K562 (cell line): ENCODE measurements around the gene GART. TPM values are rescaled to one million over a fixed set of nuclear protein-coding genes. Genes with fewer than 3 reads are reported as not detected.

ENCODE experiments used
- CHCHD3 ChIP-seq: fragments of 250-450 bp; sonication (Bioruptor Pico); IDR thresholded peaks from 2 replicates; pipeline ENCODE4 v2.1.2; 2022; ENCODE audit warnings: mild to moderate bottlenecking
- EP400 ChIP-seq: fragments of 450-650 bp; IDR thresholded peaks from 2 replicates; pipeline ENCODE4 v1.6.1; 2017; ENCODE audit warnings: antibody characterized with exemption, mild to moderate bottlenecking, moderate library complexity
- FOXA3 ChIP-seq, 2 experiments: fragments of 450-650 bp in 1 of 2; sonication (generic) in 1 of 2; formaldehyde crosslinking; IDR thresholded peaks in 1 of 2; conservative IDR thresholded peaks in 1 of 2; 2 replicates each; pipeline versions ENCODE4 v1.4.0 to v1.8.0; 2020 to 2022; ENCODE audit warnings: mild to moderate bottlenecking in 2 of 2, missing genetic modification reagents in 1 of 2
- FOXJ3 ChIP-seq: sonication (generic); formaldehyde crosslinking; IDR thresholded peaks from 2 replicates; pipeline ENCODE4 v1.4.0; 2020; ENCODE audit warnings: mild to moderate bottlenecking, missing genetic modification reagents
- HCFC1 ChIP-seq: IDR thresholded peaks from 2 replicates; pipeline ENCODE4 v1.6.1; 2012; ENCODE audit warnings: low read depth, low read length, improper control_type of control experiment
- POLR2B ChIP-seq: fragments of 450-650 bp; IDR thresholded peaks from 2 replicates; pipeline ENCODE4 v1.6.1; 2018; ENCODE audit warnings: low read depth; ENCODE audit not compliant: partially characterized antibody
- RUNX1 ChIP-seq: sonication (generic); IDR thresholded peaks from 2 replicates; pipeline ENCODE4 v1.6.1; 2016; ENCODE audit warnings: antibody characterized with exemption, low read depth
- STAG1 ChIP-seq: sonication (generic); formaldehyde crosslinking; IDR thresholded peaks from 2 replicates; pipeline ENCODE4 v1.5.0; 2020; ENCODE audit warnings: missing genetic modification reagents, borderline replicate concordance
- ZNF174 ChIP-seq: fragments of 250-450 bp; sonication (Bioruptor Pico); IDR thresholded peaks from 2 replicates; pipeline ENCODE4 v1.4.0; 2020; ENCODE audit warnings: mild to moderate bottlenecking
- ZNF212 ChIP-seq: fragments of 450-650 bp; formaldehyde crosslinking; IDR thresholded peaks from 2 replicates; pipeline ENCODE4 v1.4.0; 2020; ENCODE audit warnings: mild to moderate bottlenecking
- ZNF408 ChIP-seq: fragments of 250-450 bp; sonication (Bioruptor Pico); IDR thresholded peaks from 2 replicates; pipeline ENCODE4 v1.4.0; 2020; ENCODE audit warnings: low read depth, mild to moderate bottlenecking, moderate library complexity
- polyA plus RNA-seq, 8 experiments: library from polyadenylated mRNA; depleted of rRNA in 4 of 8; stranded (reverse) in 5 of 8; unstranded in 3 of 8; fragments of >200 nt; fragmentation: Nextera tagmentation in 2 of 8; fragmentation: Illumina TruSeq in 1 of 8; extraction: Ambion mirVana in 2 of 8; extraction: Trizol in 1 of 8; gene quantifications; 2 replicates each; pipeline versions ENCODE4 v1.2.1 to v1.2.3, GENCODE V29; 2011 to 2014; ENCODE audit warnings: inconsistent platforms in 1 of 8, missing spikeins in 1 of 8
- total RNA-seq, 7 experiments: library from RNA; depleted of rRNA in 6 of 7; stranded (reverse); fragments of >200 nt in 6 of 7; fragmentation: Illumina TruSeq in 2 of 7; extraction: Trizol in 2 of 7; gene quantifications; 2 replicates each; pipeline versions ENCODE4 v1.2.1 to v1.2.3, GENCODE V29; 2011 to 2021; ENCODE audit warnings: low replicate concordance in 1 of 7
- TF ChIP-seq, protein P1 (sequence below): sonication (generic); formaldehyde crosslinking; IDR thresholded peaks from 2 replicates; pipeline ENCODE4 v1.8.0; 2022; ENCODE audit warnings: missing genetic modification reagents, mild to moderate bottlenecking, moderate library complexity, borderline replicate concordance
- TF ChIP-seq, protein P2 (sequence below): fragments of 450-650 bp; IDR thresholded peaks from 2 replicates; pipeline ENCODE4 v1.6.1; 2018; ENCODE audit not compliant: partially characterized antibody
- TF ChIP-seq, protein P3 (sequence below): fragments of 450-650 bp; formaldehyde crosslinking; conservative IDR thresholded peaks from 2 replicates; pipeline ENCODE4 v1.4.0; 2022; ENCODE audit warnings: mild to moderate bottlenecking, missing genetic modification characterization
- TF ChIP-seq, protein P4 (sequence below): fragments of 200-800 bp; sonication (Bioruptor generic); IDR thresholded peaks from 2 replicates; pipeline ENCODE4 v1.6.1; 2017; ENCODE audit warnings: missing genetic modification characterization, missing compliant biosample characterization
- TF ChIP-seq, protein P5 (sequence below): fragments of 250-450 bp; sonication (Bioruptor Pico); IDR thresholded peaks from 2 replicates; pipeline ENCODE4 v1.5.0; 2020; ENCODE audit warnings: mild to moderate bottlenecking
- TF ChIP-seq, protein P6 (sequence below): fragments of 250-450 bp; sonication (Bioruptor Pico); IDR thresholded peaks from 2 replicates; pipeline ENCODE4 v1.8.0; 2021; ENCODE audit warnings: borderline replicate concordance, mild to moderate bottlenecking, moderate library complexity; ENCODE audit not compliant: poor library complexity, severe bottlenecking

GART gene
- total and polyA plus RNA-seq, 9 of the 15 experiments (the other 6 are each of a cell fraction or from before 2014, with no cell fraction given), result 141 to 429 (median 349) TPM

DNA sequence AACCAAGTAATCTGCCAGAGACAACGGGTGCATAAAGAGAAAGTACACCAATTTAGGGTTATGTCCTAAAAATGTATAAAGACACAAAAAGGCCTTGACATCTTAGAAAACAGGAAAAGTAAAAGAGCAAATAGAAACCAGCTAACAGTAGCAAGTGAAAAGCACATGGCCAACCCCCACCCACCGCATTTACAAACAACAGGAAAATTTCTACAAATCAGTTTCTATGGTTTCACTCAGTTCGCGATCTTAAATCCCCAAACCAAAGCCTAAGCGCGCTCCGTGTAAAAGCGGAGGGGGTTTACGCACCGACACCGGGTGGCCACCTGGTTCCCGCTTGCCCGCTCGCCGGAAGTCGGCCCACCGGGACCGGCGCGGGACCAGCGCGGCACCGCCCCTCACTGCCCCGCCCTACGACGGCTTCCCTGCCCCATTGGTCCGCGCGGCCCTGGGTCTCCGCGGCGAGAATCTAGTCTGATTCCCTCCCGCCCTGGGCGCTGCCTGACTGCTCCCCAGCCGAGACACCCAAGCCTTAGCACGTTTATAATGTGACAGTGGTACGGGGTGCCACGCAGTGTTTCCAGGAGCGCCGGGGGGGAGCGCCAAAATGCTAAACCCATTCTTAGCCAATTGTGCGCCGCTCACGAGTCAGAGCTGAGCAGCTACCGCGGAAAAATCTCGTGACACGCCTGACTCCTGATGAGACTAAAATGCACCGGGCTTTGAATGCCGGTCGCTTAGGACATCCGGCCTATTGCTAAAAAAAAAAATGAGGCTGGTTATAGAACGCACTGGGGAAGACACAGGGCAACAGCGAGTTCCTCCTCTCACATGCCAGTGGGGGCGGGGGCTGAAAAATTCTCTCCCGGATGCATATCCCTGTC is at the start of gene GART (continued):
- TF ChIP-seq, protein P1, sequence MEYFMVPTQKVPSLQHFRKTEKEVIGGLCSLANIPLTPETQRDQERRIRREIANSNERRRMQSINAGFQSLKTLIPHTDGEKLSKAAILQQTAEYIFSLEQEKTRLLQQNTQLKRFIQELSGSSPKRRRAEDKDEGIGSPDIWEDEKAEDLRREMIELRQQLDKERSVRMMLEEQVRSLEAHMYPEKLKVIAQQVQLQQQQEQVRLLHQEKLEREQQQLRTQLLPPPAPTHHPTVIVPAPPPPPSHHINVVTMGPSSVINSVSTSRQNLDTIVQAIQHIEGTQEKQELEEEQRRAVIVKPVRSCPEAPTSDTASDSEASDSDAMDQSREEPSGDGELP (CRISPR knock-in tag), result peak; percentile 91
- peak; percentile 7; the same call in 1 of the 2 replicates for TF ChIP-seq STAG1
- TF ChIP-seq, protein P2, sequence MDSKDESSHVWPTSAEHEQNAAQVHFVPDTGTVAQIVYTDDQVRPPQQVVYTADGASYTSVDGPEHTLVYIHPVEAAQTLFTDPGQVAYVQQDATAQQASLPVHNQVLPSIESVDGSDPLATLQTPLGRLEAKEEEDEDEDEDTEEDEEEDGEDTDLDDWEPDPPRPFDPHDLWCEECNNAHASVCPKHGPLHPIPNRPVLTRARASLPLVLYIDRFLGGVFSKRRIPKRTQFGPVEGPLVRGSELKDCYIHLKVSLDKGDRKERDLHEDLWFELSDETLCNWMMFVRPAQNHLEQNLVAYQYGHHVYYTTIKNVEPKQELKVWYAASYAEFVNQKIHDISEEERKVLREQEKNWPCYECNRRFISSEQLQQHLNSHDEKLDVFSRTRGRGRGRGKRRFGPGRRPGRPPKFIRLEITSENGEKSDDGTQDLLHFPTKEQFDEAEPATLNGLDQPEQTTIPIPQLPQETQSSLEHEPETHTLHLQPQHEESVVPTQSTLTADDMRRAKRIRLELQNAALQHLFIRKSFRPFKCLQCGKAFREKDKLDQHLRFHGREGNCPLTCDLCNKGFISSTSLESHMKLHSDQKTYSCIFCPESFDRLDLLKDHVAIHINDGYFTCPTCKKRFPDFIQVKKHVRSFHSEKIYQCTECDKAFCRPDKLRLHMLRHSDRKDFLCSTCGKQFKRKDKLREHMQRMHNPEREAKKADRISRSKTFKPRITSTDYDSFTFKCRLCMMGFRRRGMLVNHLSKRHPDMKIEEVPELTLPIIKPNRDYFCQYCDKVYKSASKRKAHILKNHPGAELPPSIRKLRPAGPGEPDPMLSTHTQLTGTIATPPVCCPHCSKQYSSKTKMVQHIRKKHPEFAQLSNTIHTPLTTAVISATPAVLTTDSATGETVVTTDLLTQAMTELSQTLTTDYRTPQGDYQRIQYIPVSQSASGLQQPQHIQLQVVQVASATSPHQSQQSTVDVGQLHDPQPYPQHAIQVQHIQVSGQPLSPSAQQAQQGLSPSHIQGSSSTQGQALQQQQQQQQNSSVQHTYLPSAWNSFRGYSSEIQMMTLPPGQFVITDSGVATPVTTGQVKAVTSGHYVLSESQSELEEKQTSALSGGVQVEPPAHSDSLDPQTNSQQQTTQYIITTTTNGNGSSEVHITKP, result peak; percentile 26
- no peak for TF ChIP-seq FOXJ3 (CRISPR knock-in tag)
- TF ChIP-seq, protein P3, sequence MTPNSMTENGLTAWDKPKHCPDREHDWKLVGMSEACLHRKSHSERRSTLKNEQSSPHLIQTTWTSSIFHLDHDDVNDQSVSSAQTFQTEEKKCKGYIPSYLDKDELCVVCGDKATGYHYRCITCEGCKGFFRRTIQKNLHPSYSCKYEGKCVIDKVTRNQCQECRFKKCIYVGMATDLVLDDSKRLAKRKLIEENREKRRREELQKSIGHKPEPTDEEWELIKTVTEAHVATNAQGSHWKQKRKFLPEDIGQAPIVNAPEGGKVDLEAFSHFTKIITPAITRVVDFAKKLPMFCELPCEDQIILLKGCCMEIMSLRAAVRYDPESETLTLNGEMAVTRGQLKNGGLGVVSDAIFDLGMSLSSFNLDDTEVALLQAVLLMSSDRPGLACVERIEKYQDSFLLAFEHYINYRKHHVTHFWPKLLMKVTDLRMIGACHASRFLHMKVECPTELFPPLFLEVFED (CRISPR knock-in tag), result no peak; the same call in 1 of the 2 replicates
- TF ChIP-seq EP400, result peak; percentile 85
- no peak for TF ChIP-seq ZNF212 (CRISPR knock-in tag)
- peak; percentile 51 for TF ChIP-seq HCFC1
- TF ChIP-seq, protein P4, sequence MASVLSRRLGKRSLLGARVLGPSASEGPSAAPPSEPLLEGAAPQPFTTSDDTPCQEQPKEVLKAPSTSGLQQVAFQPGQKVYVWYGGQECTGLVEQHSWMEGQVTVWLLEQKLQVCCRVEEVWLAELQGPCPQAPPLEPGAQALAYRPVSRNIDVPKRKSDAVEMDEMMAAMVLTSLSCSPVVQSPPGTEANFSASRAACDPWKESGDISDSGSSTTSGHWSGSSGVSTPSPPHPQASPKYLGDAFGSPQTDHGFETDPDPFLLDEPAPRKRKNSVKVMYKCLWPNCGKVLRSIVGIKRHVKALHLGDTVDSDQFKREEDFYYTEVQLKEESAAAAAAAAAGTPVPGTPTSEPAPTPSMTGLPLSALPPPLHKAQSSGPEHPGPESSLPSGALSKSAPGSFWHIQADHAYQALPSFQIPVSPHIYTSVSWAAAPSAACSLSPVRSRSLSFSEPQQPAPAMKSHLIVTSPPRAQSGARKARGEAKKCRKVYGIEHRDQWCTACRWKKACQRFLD (CRISPR knock-in tag), result no peak
- TF ChIP-seq, protein P5, sequence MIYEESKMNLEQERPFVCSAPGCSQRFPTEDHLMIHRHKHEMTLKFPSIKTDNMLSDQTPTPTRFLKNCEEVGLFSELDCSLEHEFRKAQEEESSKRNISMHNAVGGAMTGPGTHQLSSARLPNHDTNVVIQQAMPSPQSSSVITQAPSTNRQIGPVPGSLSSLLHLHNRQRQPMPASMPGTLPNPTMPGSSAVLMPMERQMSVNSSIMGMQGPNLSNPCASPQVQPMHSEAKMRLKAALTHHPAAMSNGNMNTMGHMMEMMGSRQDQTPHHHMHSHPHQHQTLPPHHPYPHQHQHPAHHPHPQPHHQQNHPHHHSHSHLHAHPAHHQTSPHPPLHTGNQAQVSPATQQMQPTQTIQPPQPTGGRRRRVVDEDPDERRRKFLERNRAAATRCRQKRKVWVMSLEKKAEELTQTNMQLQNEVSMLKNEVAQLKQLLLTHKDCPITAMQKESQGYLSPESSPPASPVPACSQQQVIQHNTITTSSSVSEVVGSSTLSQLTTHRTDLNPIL (CRISPR knock-in tag), result no peak
- TF ChIP-seq, protein P6, sequence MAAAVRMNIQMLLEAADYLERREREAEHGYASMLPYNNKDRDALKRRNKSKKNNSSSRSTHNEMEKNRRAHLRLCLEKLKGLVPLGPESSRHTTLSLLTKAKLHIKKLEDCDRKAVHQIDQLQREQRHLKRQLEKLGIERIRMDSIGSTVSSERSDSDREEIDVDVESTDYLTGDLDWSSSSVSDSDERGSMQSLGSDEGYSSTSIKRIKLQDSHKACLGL (CRISPR knock-in tag), result peak; percentile 80
- no peak for TF ChIP-seq RUNX1
- TF ChIP-seq ZNF408 (CRISPR knock-in tag), result no peak
- peak in 1 of 2 experiments; percentile 66; a peak in 2 of 4 replicates for TF ChIP-seq FOXA3 (CRISPR knock-in tag; conservative IDR thresholded peaks at IDR 0.05 in 1 of 2, IDR thresholded peaks at IDR 0.05 in 1 of 2)
- TF ChIP-seq CHCHD3 (CRISPR knock-in tag), result 0 out of 2 replicates have a peak, but pooled peaks have one; percentile 20
- TF ChIP-seq ZNF174 (CRISPR knock-in tag), result no peak
- peak; percentile 82 for TF ChIP-seq POLR2B
